Kidney (tissue), 14 donors: Measurements from ENCODE around the gene ZNF160. TPM values are rescaled to one million over a fixed set of nuclear protein-coding genes. Genes with fewer than 3 reads are reported as not detected.

Experiments used
- DNase-seq, 5 donors: peaks; one replicate each; pipeline ENCODE4 v3.0.0-alpha.2; 2013 to 2020
- FAIRE-seq: peaks from 2 replicates; lab custom pipeline; 2012; peaks lifted over from hg19 to GRCh38; lab: Jason Lieb, UNC
- H3K27ac ChIP-seq, 2 donors: one replicate each; pipeline ENCODE4 v1.7.0; 2013; ENCODE audit warnings: low read depth in 2 of 2, low read length in 2 of 2, inconsistent platforms in 1 of 2
- H3K27me3 ChIP-seq: one replicate; pipeline ENCODE4 v1.7.1; 2013; ENCODE audit warnings: low read length, inconsistent platforms; ENCODE audit not compliant: control insufficient read depth, insufficient read depth
- H3K36me3 ChIP-seq, 3 donors: one replicate each; pipeline versions ENCODE4 v1.7.0 to v1.7.1; 2013; ENCODE audit warnings: low read length in 3 of 3, control low read depth in 1 of 3, inconsistent platforms in 1 of 3; ENCODE audit not compliant: insufficient read depth in 3 of 3, control insufficient read depth in 2 of 3
- H3K4me1 ChIP-seq, 3 donors: one replicate each; pipeline versions ENCODE4 v1.7.0 to v1.7.1; 2013; ENCODE audit warnings: low read length in 3 of 3, inconsistent platforms in 1 of 3, low read depth in 1 of 3; ENCODE audit not compliant: control insufficient read depth in 2 of 3, insufficient read depth in 2 of 3
- H3K4me3 ChIP-seq, 3 donors: one replicate each; pipeline versions ENCODE4 v1.7.0 to v1.8.1; 2013; ENCODE audit warnings: low read length in 3 of 3, control low read depth in 1 of 3, inconsistent platforms in 1 of 3
- H3K9ac ChIP-seq, 3 donors: one replicate each; pipeline versions ENCODE4 v1.7.0 to v1.7.1; 2013; ENCODE audit warnings: low read length in 3 of 3, control low read depth in 1 of 3, inconsistent platforms in 1 of 3
- H3K9me3 ChIP-seq, 3 donors: one replicate each; pipeline versions ENCODE4 v1.7.0 to v1.7.1; 2013; ENCODE audit warnings: low read length in 3 of 3, control low read depth in 1 of 3, inconsistent platforms in 1 of 3; ENCODE audit not compliant: control insufficient read depth in 2 of 3, insufficient read depth in 1 of 3
- intact Hi-C: fragments of 100-400 bp; cut with DNase I; formaldehyde crosslinking; loops from one replicate; pipeline ENCODE4 v1.11.1; 2022
- polyA plus RNA-seq: library from polyadenylated mRNA; stranded (reverse); fragments of 350-450 nt; fragmentation: Illumina TruSeq; extraction: RNeasy Lipid Tissue Mini Kit (QIAGEN cat#74804); gene quantifications from one replicate; pipeline ENCODE4 v1.2.3, GENCODE V29; 2014; ENCODE audit warnings: low read depth, low replicate concordance; ENCODE audit not compliant: insufficient read depth
- total RNA-seq: library from RNA; stranded (reverse); fragmentation: NEBNext Ultra II Directional; extraction: Animal tissue kit (Norgen Biotek cat#: 25700); gene quantifications from one replicate; pipeline ENCODE4 v1.2.1, GENCODE V29; 2021
- TF ChIP-seq, protein P1 (sequence below): IDR thresholded peaks from 3 replicates; pipeline ENCODE4 v1.5.1; 2012; ENCODE audit warnings: mild to moderate bottlenecking, moderate library complexity, borderline replicate concordance; ENCODE audit not compliant: insufficient read depth; ENCODE audit errors: extremely low read depth
- donor health status: control.
- donor health status: control.
- donor health status: control.
- donor health status: control.
- donor health status: control.
- donor health status: DM: yes; HTN: yes; CAD: no.
- donor health status: Normal renal cell carcinoma (clear cell type).

The ZNF160 gene
- total and polyA plus RNA-seq, 2 donors from 2014 or later, result 9.5 to 38.2 TPM

DNA sequence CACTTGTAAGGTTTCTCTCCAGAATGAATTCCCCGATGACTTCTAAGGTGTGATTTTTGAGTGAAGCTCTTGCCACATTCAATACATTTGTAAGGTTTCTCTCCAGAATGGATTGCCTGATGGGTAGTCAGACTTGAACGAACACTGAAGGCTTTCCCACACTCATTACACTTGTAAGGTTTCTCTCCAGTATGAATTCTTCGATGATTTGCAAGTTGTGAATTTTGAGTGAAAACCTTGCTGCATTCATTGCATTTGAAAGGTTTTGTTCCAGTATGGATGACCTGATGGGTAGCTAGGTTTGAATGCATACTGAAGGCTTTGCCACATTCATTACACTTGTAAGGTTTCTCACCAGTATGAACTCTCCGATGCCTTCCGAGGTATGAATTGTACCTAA, 34.4 kb downstream of the ZNF160 start:
- TF ChIP-seq, protein P1, sequence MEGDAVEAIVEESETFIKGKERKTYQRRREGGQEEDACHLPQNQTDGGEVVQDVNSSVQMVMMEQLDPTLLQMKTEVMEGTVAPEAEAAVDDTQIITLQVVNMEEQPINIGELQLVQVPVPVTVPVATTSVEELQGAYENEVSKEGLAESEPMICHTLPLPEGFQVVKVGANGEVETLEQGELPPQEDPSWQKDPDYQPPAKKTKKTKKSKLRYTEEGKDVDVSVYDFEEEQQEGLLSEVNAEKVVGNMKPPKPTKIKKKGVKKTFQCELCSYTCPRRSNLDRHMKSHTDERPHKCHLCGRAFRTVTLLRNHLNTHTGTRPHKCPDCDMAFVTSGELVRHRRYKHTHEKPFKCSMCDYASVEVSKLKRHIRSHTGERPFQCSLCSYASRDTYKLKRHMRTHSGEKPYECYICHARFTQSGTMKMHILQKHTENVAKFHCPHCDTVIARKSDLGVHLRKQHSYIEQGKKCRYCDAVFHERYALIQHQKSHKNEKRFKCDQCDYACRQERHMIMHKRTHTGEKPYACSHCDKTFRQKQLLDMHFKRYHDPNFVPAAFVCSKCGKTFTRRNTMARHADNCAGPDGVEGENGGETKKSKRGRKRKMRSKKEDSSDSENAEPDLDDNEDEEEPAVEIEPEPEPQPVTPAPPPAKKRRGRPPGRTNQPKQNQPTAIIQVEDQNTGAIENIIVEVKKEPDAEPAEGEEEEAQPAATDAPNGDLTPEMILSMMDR, result no peak
- Histone ChIP-seq H3K36me3 (peaks cover 27 to 33% (median 27%) of the 10 kb centered on the region in 3 donors), H3K9me3 (peaks cover 15 to 52% (median 32%) of the 10 kb centered on the region in 3 donors), H3K27me3 (no peaks in the 10 kb centered on the region), H3K27ac (no peak overlapping the region), H3K9ac (no peak overlapping the region), H3K4me3 (no peak overlapping the region), H3K4me1 (no peaks in the 10 kb centered on the region)
- intact Hi-C loops, result no loop called here
- no peak for FAIRE-seq
- DNase-seq, result no peak

DNA sequence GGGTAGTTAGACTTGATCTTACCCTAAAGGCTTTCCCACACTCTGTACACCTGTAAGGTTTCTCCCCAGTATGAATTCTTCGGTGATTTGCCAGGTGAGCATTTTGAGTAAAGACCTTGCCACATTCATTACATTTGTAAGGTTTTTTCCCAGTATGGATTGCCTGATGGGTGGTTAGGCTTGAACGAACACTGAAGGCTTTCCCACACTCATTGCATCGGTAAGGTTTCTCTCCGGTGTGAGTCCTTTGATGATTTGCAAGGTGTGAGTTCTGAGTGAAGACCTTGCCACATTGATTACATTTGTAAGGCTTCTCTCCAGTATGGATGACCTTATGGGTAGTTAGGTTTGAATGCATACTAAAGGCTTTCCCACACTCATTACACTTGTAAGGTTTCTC, 35.0 kb downstream of the ZNF160 start:
- no peak overlapping the region for H3K9ac ChIP-seq
- TF ChIP-seq, protein P1, result no peak
- FAIRE-seq (no peak), DNase-seq (no peak)
- H3K36me3 ChIP-seq, result peaks cover 23 to 29% (median 25%) of the 10 kb centered on the region in 3 donors
- intact Hi-C loops, result no loop called here
- peaks cover 15 to 55% (median 33%) of the 10 kb centered on the region in 3 donors for H3K9me3 ChIP-seq
- H3K4me3 ChIP-seq, result peak overlapping the region in 1 of 3 donors; percentile 40
- no peaks in the 10 kb centered on the region for H3K27me3 ChIP-seq
- no peaks in the 10 kb centered on the region for H3K4me1 ChIP-seq
- H3K27ac ChIP-seq, result no peak overlapping the region

DNA sequence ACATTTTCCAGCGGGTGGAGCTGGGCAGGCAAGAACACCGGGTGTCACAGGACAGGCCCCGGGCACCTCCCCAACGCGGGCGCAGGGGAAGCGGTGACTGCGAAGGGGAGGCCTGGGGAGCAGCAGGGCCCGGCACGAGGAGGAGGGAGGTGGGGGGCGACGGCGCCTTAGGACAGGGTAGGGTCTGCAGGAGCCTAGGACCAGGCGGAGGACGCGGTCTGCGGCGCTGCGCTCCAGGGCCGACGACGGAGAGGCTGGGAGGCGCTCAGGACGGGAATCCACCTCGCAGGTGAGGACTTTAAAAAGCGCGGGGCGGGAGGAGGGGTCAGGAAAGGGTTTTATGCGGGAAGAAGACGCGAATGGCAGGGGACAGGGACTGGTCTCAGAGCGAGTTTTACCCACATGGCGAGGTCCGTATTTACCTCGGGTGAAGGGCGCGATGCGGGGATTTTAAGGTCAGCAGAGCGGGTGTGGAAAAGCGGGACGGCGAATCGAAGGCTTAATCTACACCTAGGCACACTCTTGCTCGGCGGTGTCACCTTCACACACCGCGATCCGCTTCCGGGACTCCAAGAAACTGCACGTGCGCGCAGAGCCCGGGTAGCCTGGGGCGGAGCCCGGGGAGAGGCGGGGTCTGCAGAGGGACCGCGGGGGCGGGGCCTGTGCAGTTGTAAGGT, 45.2 kb downstream of the ZNF160 start:
- no peaks in the 10 kb centered on the region for H3K36me3 ChIP-seq
- H3K27me3 ChIP-seq, result no peaks in the 10 kb centered on the region
- H3K27ac ChIP-seq, result no peak overlapping the region
- FAIRE-seq, result no peak
- peak overlapping the region; percentile 49 to 59 (median 54) for H3K4me3 ChIP-seq
- H3K9me3 ChIP-seq, result peaks cover 0 to 18% (median 2%) of the 10 kb centered on the region in 3 donors
- DNase-seq, result peak; percentile 81 to 89 (median 84)
- H3K9ac ChIP-seq, result peak overlapping the region in 2 of 3 donors; percentile 1 to 7
- no peaks in the 10 kb centered on the region for H3K4me1 ChIP-seq
- intact Hi-C loops, result no loop called here
- TF ChIP-seq, protein P1, result no peak
